ENCODE results near the gene GAL.

GAL gene

DNA sequence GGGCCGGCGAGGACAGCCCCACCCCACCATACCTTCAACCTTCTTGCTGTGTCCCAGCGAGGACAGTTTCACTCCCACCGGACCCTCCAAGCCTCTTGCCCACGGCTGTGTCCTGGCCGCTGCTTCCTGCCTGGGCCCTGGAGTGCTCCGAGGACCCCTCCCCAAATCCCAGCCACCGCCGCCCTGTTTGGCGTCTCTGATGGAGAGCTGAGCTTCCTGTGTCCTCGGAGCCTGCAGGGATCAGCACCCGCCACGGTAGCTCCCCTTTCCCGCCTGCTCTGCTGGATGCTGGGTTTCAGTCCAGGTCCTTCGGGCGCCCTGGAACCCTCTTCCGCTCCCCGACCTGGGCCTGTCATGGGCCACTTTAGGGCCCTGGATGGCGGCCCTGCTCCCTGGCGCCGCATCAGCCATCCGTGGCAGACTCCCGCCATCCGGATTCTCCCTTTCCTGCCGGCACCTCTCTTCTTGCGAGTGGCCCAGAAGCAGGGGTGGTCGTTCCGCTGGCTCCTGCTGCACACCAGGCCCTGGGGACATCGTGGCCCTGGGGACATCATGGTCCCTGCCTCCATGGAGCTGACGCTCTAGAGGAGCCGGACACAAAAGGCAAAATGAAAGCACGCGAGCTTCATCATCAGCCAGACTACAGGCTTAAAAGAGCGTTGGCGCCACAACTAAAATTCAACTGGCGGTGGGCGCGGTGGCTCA lies 34.3 kb upstream of the GAL start:
- H2BK15ac ChIP-seq (ENCODE audit: low read length) = peak overlapping the region; percentile 58
- peak overlapping the region; percentile 56 for H3K14ac ChIP-seq (ENCODE audit: low read length)
- no peak overlapping the region for H2BK5ac ChIP-seq (ENCODE audit: low read length)
- H3K36me3 ChIP-seq (replicated peaks in 1 of 2; ENCODE audit: control insufficient read depth in 2 of 2, insufficient read depth in 2 of 2, low read length in 2 of 2) = no peaks in the 10 kb centered on the region
- no peak overlapping the region for H3K23ac ChIP-seq (ENCODE audit: low read depth, low read length, poor library complexity)
- H2AFZ ChIP-seq (ENCODE audit: low read length) = no peak overlapping the region
- peak overlapping the region; percentile 80 for H3K18ac ChIP-seq (ENCODE audit: low read length)
- H3K27me3 ChIP-seq (ENCODE audit: control insufficient read depth in 3 of 3, insufficient read depth in 3 of 3, low read depth in 1 of 3, low read length in 3 of 3) = peaks cover 0 to 6% (median 0%) of the 10 kb centered on the region in 3 experiments
- no peak overlapping the region for H3K4ac ChIP-seq (ENCODE audit: low read length)
- H2BK120ac ChIP-seq (ENCODE audit: low read depth, low read length) = no peak overlapping the region
- DNase-seq (ENCODE audit: low spot score) = no peak
- H3K79me1 ChIP-seq (ENCODE audit: low read depth, low read length) = no peaks in the 10 kb centered on the region
- no peak overlapping the region for H2AK5ac ChIP-seq (ENCODE audit: low read depth, low read length)
- H4K91ac ChIP-seq (ENCODE audit: low read depth, low read length, poor library complexity) = no peak overlapping the region
- peak overlapping the region; percentile 22 for H2BK12ac ChIP-seq (ENCODE audit: low read length)
- H3K9ac ChIP-seq (ENCODE audit: low read depth, low read length, poor library complexity) = no peak overlapping the region
- no peak overlapping the region for H3K4me3 ChIP-seq (ENCODE audit: low read length in 2 of 2)
- H4K8ac ChIP-seq (ENCODE audit: low read depth, low read length) = no peak overlapping the region
- H3K4me2 ChIP-seq (ENCODE audit: insufficient read depth, low read length, poor library complexity, severe bottlenecking) = no peak overlapping the region
- no CpG with 5 or more reads among the region's 38 CpGs for WGBS, 2 donors (ENCODE audit: extremely low coverage in 2 of 2, insufficient read length in 2 of 2, insufficient replicate concordance in 1 of 2)
- peaks cover 0 to 3% of the 10 kb centered on the region in 2 donors for H3K4me1 ChIP-seq (ENCODE audit: control insufficient read depth in 2 of 2, insufficient read depth in 1 of 2, low read depth in 1 of 2, low read length in 2 of 2)
- no peak overlapping the region for H3K27ac ChIP-seq (replicated peaks; ENCODE audit: low read length)
- peaks cover 2 to 7% of the 10 kb centered on the region in 2 donors for H3K9me3 ChIP-seq (replicated peaks in 1 of 2; ENCODE audit: control insufficient read depth in 2 of 2, insufficient read depth in 1 of 2, low read depth in 1 of 2, low read length in 2 of 2)

DNA sequence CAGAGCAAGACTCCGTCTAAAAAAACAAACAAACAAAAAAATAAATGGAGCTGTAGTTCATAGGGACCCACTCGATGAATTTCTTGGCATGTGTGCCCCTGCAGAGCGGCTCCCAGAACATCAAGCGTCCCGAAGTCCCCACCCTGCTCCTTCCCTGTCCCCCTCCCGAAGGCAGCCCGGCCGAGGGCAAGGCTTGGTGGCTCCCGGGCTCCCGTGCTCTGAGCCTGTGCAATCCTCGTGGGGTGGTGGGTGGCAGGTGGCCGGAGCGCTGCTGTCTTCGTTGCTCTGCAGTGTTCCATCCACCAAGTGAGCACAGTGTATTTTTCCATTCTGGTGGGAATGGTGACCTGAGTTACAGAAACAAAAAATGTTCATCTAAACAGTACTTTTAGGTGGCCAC lies 33.5 kb upstream of the GAL start:
- Histone ChIP-seq H3K4me2 (ENCODE audit: insufficient read depth, low read length, poor library complexity, severe bottlenecking) (no peak overlapping the region), H2BK120ac (ENCODE audit: low read depth, low read length) (no peak overlapping the region), H3K4me1 (ENCODE audit: control insufficient read depth in 2 of 2, insufficient read depth in 1 of 2, low read depth in 1 of 2, low read length in 2 of 2) (peaks cover 0 to 3% of the 10 kb centered on the region in 2 donors), H2AFZ (ENCODE audit: low read length) (no peak overlapping the region), H4K91ac (ENCODE audit: low read depth, low read length, poor library complexity) (no peak overlapping the region), H3K18ac (ENCODE audit: low read length) (peak overlapping the region; percentile 72), H3K23ac (ENCODE audit: low read depth, low read length, poor library complexity) (peak overlapping the region; percentile 2), H3K4me3 (ENCODE audit: low read length in 2 of 2) (no peak overlapping the region), H3K79me1 (ENCODE audit: low read depth, low read length) (no peaks in the 10 kb centered on the region), H3K14ac (ENCODE audit: low read length) (no peak overlapping the region), H3K9me3 (replicated peaks in 1 of 2; ENCODE audit: control insufficient read depth in 2 of 2, insufficient read depth in 1 of 2, low read depth in 1 of 2, low read length in 2 of 2) (peaks cover 7 to 12% of the 10 kb centered on the region in 2 donors), H2BK15ac (ENCODE audit: low read length) (no peak overlapping the region), H4K8ac (ENCODE audit: low read depth, low read length) (no peak overlapping the region), H2AK5ac (ENCODE audit: low read depth, low read length) (peak overlapping the region; percentile 90), H3K27me3 (ENCODE audit: control insufficient read depth in 3 of 3, insufficient read depth in 3 of 3, low read depth in 1 of 3, low read length in 3 of 3) (peaks cover 0 to 6% (median 0%) of the 10 kb centered on the region in 3 experiments), H2BK12ac (ENCODE audit: low read length) (no peak overlapping the region), H3K27ac (replicated peaks; ENCODE audit: low read length) (no peak overlapping the region), H3K4ac (ENCODE audit: low read length) (no peak overlapping the region), H3K9ac (ENCODE audit: low read depth, low read length, poor library complexity) (no peak overlapping the region), H2BK5ac (ENCODE audit: low read length) (no peak overlapping the region), H3K36me3 (replicated peaks in 1 of 2; ENCODE audit: control insufficient read depth in 2 of 2, insufficient read depth in 2 of 2, low read length in 2 of 2) (no peaks in the 10 kb centered on the region)
- WGBS, 2 donors (ENCODE audit: extremely low coverage in 2 of 2, insufficient read length in 2 of 2, insufficient replicate concordance in 1 of 2) = no CpG with 5 or more reads among the region's 14 CpGs
- DNase-seq (ENCODE audit: low spot score) = no peak

DNA sequence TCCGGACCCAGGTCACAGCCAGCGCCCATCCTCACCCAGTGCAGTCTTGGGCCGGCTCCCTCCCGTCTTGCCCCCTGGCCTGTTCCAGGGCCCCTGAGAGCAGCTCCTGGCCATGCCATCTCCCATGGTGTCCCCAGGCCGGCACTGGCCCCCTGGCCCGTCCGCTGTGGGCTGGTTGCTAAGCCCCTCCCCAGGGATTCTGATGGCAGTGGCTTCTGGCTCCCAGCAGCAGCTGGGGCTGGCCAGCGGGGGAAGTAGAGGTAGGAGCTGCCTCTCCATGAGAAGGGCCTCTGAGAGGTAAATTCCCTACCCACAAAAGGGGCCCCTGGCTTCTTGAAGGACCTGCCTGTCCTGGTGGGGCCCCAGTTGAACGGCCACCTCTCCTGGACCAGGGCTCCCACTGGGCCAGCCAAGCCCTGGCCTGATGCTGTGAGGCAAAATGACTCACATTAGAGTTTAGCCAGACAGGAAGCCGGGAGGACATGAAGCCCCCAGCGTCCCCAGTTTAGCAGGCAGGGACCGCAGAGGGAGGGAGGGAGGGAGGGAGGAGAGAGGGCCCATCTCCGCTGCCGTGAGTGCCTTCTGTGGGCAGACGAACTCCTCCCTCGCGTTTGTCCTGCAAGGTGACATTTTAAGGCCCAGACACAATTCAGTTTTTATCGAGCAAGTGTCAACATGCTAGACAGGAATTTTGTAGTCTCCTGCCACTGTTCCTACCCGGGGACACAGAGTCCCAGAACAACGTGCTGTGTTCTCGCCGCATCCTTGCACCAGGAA lies 32.9 kb upstream of the GAL start:
- Histone ChIP-seq H3K14ac (ENCODE audit: low read length) (no peak overlapping the region), H3K79me1 (ENCODE audit: low read depth, low read length) (no peaks in the 10 kb centered on the region)
- WGBS, 2 donors (ENCODE audit: extremely low coverage in 2 of 2, insufficient read length in 2 of 2, insufficient replicate concordance in 1 of 2) = no CpG with 5 or more reads among the region's 22 CpGs

More for the DNA sequence above, 32.9 kb upstream of the GAL start:
- DNase-seq (ENCODE audit: low spot score) = no peak
- Histone ChIP-seq H2AFZ (ENCODE audit: low read length) (peak overlapping the region; percentile 64), H3K36me3 (replicated peaks in 1 of 2; ENCODE audit: control insufficient read depth in 2 of 2, insufficient read depth in 2 of 2, low read length in 2 of 2) (no peaks in the 10 kb centered on the region), H3K4me2 (ENCODE audit: insufficient read depth, low read length, poor library complexity, severe bottlenecking) (no peak overlapping the region), H4K8ac (ENCODE audit: low read depth, low read length) (no peak overlapping the region), H2BK120ac (ENCODE audit: low read depth, low read length) (no peak overlapping the region), H3K23ac (ENCODE audit: low read depth, low read length, poor library complexity) (peak overlapping the region; percentile 2), H4K91ac (ENCODE audit: low read depth, low read length, poor library complexity) (no peak overlapping the region), H3K27ac (replicated peaks; ENCODE audit: low read length) (no peak overlapping the region), H3K18ac (ENCODE audit: low read length) (peak overlapping the region; percentile 90), H3K9me3 (replicated peaks in 1 of 2; ENCODE audit: control insufficient read depth in 2 of 2, insufficient read depth in 1 of 2, low read depth in 1 of 2, low read length in 2 of 2) (peaks cover 7 to 12% of the 10 kb centered on the region in 2 donors), H2BK12ac (ENCODE audit: low read length) (no peak overlapping the region), H3K9ac (ENCODE audit: low read depth, low read length, poor library complexity) (no peak overlapping the region), H2BK5ac (ENCODE audit: low read length) (peak overlapping the region; percentile 35), H2BK15ac (ENCODE audit: low read length) (no peak overlapping the region), H2AK5ac (ENCODE audit: low read depth, low read length) (peak overlapping the region; percentile 90), H3K4ac (ENCODE audit: low read length) (peak overlapping the region; percentile 55), H3K27me3 (ENCODE audit: control insufficient read depth in 3 of 3, insufficient read depth in 3 of 3, low read depth in 1 of 3, low read length in 3 of 3) (peaks cover 0 to 6% (median 0%) of the 10 kb centered on the region in 3 experiments), H3K4me1 (ENCODE audit: control insufficient read depth in 2 of 2, insufficient read depth in 1 of 2, low read depth in 1 of 2, low read length in 2 of 2) (peaks cover 0 to 3% of the 10 kb centered on the region in 2 donors), H3K4me3 (ENCODE audit: low read length in 2 of 2) (no peak overlapping the region)
